ENCODE measurements around the gene TEAD1.

DNA sequence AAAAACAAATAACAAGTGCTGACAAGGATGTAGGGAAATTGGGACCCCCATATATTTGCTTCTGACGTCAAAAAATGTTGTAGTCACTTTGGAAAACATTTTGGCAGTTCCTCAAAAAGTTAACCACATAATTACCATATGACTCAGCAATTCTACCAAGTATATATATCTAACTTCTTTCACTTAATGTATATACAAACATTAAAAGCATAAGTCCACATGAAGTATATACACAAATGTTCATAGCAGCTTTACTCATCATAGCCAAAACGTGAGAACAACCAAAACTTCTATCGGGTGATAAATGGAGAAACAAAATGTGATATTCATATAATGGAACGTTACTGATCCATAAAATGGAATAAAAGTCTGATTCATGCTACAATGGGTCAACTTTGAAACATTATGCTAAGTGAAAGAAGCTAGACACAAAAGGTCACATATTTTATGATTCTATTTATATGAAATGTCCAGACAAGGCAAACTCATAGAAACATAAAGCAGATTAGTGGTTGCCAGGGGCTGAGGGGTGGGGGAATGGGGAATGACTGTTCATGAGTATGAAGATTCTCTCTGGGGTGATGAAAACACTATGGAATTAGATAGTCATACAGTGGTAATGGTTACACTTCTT, 48.7 kb upstream of the TEAD1 start:
- TF ChIP-seq EZH2phosphoT487 (IDR thresholded peaks at IDR 0.05; ENCODE audit: borderline replicate concordance, low read length): no peak
- TF ChIP-seq, protein P1, sequence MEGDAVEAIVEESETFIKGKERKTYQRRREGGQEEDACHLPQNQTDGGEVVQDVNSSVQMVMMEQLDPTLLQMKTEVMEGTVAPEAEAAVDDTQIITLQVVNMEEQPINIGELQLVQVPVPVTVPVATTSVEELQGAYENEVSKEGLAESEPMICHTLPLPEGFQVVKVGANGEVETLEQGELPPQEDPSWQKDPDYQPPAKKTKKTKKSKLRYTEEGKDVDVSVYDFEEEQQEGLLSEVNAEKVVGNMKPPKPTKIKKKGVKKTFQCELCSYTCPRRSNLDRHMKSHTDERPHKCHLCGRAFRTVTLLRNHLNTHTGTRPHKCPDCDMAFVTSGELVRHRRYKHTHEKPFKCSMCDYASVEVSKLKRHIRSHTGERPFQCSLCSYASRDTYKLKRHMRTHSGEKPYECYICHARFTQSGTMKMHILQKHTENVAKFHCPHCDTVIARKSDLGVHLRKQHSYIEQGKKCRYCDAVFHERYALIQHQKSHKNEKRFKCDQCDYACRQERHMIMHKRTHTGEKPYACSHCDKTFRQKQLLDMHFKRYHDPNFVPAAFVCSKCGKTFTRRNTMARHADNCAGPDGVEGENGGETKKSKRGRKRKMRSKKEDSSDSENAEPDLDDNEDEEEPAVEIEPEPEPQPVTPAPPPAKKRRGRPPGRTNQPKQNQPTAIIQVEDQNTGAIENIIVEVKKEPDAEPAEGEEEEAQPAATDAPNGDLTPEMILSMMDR (IDR thresholded peaks at IDR 0.05; ENCODE audit: low read depth, low read length, poor library complexity, severe bottlenecking): no peak
